Measurements from ENCODE around the gene KCTD3. TPM values are rescaled to one million over a fixed set of nuclear protein-coding genes. Genes with fewer than 3 reads are reported as not detected.

KCTD3 gene
- total RNA-seq, 4 donors from 2014 or later: 61.0 to 80.5 (median 65.2) TPM

DNA sequence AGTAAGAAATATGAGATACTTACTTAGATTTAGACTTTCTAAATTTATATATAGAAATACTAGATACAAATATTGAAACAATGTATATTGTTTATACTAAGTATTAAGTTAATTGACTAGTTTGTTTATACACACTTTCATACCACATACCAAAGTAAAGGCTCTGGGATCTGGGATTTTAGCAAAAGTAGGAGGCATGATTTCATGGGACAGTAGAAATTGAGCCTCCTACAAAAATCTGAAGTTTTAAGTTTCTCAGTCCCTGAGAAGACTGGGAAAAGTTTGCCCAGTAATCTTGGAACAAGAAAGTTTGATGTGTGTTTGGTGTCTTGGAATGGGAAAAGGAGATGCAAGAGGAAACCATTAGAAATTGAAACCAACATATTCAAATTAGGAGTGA, 30.9 kb downstream of the KCTD3 start:
- Histone ChIP-seq H3K36me3 (peaks cover 0 to 34% (median 15%) of the 10 kb centered on the region in 4 donors), H3K4me3 (no peak overlapping the region), H3K9me3 (no peaks in the 10 kb centered on the region), H3K27me3 (no peaks in the 10 kb centered on the region), H3K4me1 (peaks cover 5 to 39% (median 33%) of the 10 kb centered on the region in 4 donors), H3K27ac (replicated peaks in 1 of 4) (no peak overlapping the region)
- TF ChIP-seq POLR2AphosphoS5 (IDR thresholded peaks at IDR 0.05): no peak
- TF ChIP-seq, protein P1, sequence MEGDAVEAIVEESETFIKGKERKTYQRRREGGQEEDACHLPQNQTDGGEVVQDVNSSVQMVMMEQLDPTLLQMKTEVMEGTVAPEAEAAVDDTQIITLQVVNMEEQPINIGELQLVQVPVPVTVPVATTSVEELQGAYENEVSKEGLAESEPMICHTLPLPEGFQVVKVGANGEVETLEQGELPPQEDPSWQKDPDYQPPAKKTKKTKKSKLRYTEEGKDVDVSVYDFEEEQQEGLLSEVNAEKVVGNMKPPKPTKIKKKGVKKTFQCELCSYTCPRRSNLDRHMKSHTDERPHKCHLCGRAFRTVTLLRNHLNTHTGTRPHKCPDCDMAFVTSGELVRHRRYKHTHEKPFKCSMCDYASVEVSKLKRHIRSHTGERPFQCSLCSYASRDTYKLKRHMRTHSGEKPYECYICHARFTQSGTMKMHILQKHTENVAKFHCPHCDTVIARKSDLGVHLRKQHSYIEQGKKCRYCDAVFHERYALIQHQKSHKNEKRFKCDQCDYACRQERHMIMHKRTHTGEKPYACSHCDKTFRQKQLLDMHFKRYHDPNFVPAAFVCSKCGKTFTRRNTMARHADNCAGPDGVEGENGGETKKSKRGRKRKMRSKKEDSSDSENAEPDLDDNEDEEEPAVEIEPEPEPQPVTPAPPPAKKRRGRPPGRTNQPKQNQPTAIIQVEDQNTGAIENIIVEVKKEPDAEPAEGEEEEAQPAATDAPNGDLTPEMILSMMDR (IDR thresholded peaks at IDR 0.05): no peak
- no peak for TF ChIP-seq EP300 (IDR thresholded peaks at IDR 0.05)
- no peak for TF ChIP-seq POLR2A (IDR thresholded peaks at IDR 0.05; ENCODE audit: low read depth)
- intact Hi-C loops (cut with DNase I): no loop called here
- DNase-seq (ENCODE audit: extremely low spot score): no peak

DNA sequence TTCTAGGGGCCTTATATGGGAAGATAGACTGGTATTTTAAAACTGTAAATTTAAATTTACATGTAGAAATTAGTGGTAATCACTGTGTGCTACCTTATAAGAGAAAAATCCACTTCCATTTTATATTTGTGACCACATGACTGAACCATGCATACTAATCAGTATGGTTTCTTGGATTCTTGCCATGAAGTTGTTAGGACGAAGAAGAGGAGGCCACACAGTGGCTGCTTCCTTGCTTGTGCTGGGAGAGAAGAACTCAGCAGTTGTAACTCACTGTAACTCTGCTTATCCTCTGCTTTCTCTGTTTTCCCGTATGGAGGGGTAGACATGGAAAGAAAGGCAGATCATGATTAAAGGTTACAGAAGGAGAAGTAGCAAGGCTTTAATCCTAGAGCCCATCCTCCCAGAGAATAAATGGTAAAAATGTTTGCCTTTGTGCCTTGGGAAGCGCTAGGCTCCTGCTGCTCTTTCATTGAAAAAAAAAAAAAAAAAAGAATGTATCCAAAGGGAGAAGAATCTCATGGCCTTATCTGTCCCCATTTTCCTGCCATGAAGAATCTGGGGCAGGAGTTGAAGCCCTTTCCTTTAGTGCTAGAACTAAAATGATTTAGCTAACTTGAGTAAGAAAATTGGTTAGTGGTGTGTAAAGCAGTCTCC, 32.4 kb downstream of the KCTD3 start:
- H3K27ac ChIP-seq (replicated peaks in 1 of 4): no peak overlapping the region
- intact Hi-C loops (cut with DNase I): no loop called here
- H3K4me3 ChIP-seq: no peak overlapping the region
- peaks cover 5 to 39% (median 31%) of the 10 kb centered on the region in 4 donors for H3K4me1 ChIP-seq
- no peaks in the 10 kb centered on the region for H3K9me3 ChIP-seq
- H3K36me3 ChIP-seq: peaks cover 0 to 41% (median 20%) of the 10 kb centered on the region in 4 donors
- H3K27me3 ChIP-seq: no peaks in the 10 kb centered on the region
- no peak for DNase-seq (ENCODE audit: extremely low spot score)
- 58% methylated on average over 3 of the region's 3 CpGs for WGBS
- no peak for TF ChIP-seq POLR2A (IDR thresholded peaks at IDR 0.05; ENCODE audit: low read depth)
- TF ChIP-seq, protein P1 (IDR thresholded peaks at IDR 0.05): no peak
- no peak for TF ChIP-seq EP300 (IDR thresholded peaks at IDR 0.05)
- TF ChIP-seq POLR2AphosphoS5 (IDR thresholded peaks at IDR 0.05): no peak

DNA sequence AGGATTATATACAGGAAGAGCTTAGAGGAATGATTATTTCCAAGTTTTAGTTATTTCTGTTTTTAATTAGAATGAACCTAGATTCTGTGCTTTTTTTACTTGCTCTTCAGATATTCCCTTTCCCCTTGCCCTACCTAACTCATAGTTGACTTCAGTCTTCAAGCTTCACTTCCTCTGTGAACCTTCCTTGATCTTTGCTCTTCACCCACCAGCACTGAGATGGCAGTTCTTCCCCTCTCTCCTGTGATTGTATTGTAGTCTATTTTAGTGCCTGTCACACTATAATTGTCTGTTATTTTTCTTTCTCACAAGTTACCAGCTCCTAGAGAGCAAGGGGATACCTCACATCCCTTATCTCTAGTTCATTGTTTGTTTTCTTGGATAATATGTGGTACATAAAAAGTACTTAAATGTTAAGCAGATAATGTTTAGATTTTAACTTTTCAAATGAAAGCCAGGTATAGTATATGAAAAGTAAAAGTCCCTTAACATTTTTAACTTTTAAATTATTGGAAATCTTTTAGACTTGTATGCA, 33.2 kb downstream of the KCTD3 start:
- DNase-seq (ENCODE audit: extremely low spot score): no peak
- Histone ChIP-seq H3K4me3 (no peak overlapping the region), H3K27me3 (no peaks in the 10 kb centered on the region), H3K9me3 (no peaks in the 10 kb centered on the region), H3K27ac (replicated peaks in 1 of 4) (no peak overlapping the region), H3K4me1 (peaks cover 5 to 32% (median 25%) of the 10 kb centered on the region in 4 donors), H3K36me3 (peaks cover 0 to 41% (median 20%) of the 10 kb centered on the region in 4 donors)
- intact Hi-C loops (cut with DNase I): no loop called here
- TF ChIP-seq POLR2A (IDR thresholded peaks at IDR 0.05; ENCODE audit: low read depth) (no peak), POLR2AphosphoS5 (IDR thresholded peaks at IDR 0.05) (no peak), EP300 (IDR thresholded peaks at IDR 0.05) (no peak)
- TF ChIP-seq, protein P1 (IDR thresholded peaks at IDR 0.05): no peak

DNA sequence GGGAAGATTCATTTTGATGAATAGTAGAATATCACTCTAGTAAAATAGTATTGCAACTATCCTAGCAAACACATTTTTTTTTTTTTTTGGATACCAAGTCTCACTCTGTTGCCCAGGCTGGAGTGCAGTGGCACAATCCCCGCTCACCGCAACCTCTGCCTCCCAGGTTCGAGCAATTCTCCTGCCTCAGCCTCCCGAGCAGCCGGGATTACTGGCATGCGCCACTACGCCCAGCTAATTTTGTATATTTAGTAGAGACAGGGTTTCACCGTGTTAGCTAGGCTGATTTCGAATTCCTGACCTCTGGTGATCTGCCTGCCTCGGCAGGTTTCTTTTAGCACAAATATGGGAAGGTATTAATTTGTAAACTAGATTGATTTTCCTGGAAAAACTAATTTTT, 33.8 kb downstream of the KCTD3 start:
- intact Hi-C loops (cut with DNase I): no loop called here
- Histone ChIP-seq H3K9me3 (no peaks in the 10 kb centered on the region), H3K27me3 (no peaks in the 10 kb centered on the region), H3K4me1 (peaks cover 5 to 35% (median 28%) of the 10 kb centered on the region in 4 donors), H3K27ac (replicated peaks in 1 of 4) (no peak overlapping the region), H3K36me3 (peaks cover 0 to 41% (median 20%) of the 10 kb centered on the region in 4 donors), H3K4me3 (no peak overlapping the region)
- DNase-seq (ENCODE audit: extremely low spot score): no peak
- TF ChIP-seq, protein P1 (IDR thresholded peaks at IDR 0.05): no peak
- TF ChIP-seq POLR2AphosphoS5 (IDR thresholded peaks at IDR 0.05): no peak
- TF ChIP-seq POLR2A (IDR thresholded peaks at IDR 0.05; ENCODE audit: low read depth): no peak
- no peak for TF ChIP-seq EP300 (IDR thresholded peaks at IDR 0.05)
- WGBS: 93% methylated on average over 10 of the region's 10 CpGs

Measured in esophagus muscularis mucosa (tissue), 4 donors.